Loucy (cell line): ENCODE measurements around the gene MOV10L1.

Experiments
- CTCF ChIP-seq: fragments of 200-600 bp; sonication (generic); conservative IDR thresholded peaks from 2 replicates; pipeline ENCODE4 v1.5.1; 2014; ENCODE audit warnings: mild to moderate bottlenecking, antibody characterized with exemption, low read length
- EZH2phosphoT487 ChIP-seq: fragments of 200-600 bp; IDR thresholded peaks from 2 replicates; pipeline ENCODE4 v1.6.1; 2018; ENCODE audit warnings: antibody characterized with exemption, mild to moderate bottlenecking, moderate library complexity, borderline replicate concordance

DNA sequence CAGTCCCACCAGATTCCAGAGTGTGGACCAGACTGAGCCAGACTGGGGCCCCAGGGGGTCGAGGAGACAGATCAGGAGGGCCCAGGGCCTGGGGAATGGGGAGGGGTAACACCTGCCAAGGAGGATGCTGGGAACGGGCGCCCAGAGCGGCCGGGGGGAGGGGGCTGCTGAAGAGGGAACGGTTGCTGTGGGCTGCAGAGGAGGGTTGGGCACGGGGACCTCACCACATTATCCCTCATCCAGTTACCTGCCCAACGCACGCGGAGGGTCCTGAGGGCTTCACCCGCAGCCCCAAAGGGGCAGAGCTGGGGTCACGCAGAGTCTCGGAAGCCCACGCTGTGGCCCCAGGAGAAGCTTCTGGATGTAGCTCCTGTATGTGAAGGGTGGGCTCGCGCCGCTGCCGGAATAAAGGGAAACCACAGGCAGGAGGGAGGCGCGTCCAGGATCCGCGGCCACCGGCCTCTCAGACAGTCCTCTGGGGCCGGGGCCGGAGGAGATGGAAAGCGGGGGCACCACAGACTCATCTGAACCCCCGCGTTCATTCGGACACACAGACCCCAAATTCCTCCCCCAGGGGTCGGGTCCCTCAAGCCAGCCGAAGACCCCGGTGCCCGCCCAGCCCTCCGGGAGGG, 110.1 kb downstream of the MOV10L1 start:
- TF ChIP-seq EZH2phosphoT487 = no peak
- TF ChIP-seq CTCF = no peak
